GM18508 (cell line): ENCODE results near the gene BRD3.
A peak's percentile ranks its signal among the peaks of the same experiment; 100 is the strongest.

Source experiments
- ATAC-seq: cut with Tn5 transposase; IDR thresholded peaks from one replicate; pipeline ENCODE4 v1.9.1; 2021; ENCODE audit warnings: moderate number of reproducible peaks; ENCODE audit not compliant: insufficient read depth, unreplicated experiment

BRD3 gene

DNA sequence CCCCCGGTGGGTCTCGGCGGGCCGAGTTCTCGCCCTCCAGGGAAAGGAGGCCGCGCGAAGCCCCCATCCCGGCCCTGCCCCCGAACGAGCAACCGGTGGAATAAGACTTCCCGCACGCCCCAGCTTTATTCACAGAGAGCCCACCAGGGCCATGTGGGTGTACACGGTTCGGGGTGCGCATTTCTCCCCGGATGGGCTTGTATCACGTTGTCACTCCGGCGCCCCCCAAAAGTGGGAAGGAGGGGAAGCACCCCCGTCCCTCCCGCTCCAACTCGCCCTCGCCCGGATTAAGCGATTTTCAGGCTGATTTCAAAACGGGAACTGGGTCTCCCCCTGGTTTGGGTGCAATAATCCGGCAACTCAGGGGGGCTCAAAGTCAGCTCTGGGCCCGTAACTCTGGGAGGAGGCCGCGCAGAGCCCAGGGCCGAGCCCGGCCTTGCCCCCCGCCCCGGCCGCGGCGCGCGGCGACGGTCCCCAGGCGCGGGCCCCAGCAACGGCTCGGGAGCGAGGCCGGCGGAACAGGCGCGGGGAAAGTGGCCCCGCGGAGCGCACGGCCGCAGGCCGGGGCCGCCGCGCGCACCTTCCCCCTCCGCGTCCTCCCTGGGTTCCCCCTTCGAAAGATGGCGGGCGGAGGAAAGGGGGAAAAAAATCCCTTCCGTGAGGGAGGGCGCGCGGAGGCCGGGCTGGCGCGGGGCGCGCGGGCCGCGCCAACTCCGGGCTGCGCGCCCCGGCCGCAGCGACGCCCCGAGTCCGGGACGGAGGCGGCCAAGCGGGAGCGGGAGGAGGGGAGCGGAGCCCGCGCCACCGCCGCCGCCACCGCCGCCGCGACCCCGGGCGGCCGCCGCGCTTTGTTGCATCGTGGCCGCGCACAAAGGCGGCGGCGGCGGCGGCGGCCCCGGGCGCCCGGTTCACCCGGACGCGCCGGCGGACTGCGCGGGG lies 644 bp downstream of the BRD3 start:
- ATAC-seq, result no peak

- ATAC-seq, result no peak
These were observed 1.3 kb downstream of the BRD3 start for GRCh38 chr9:134066526-134066912.

- ATAC-seq, result no peak
These were observed 2.0 kb downstream of the BRD3 start for GRCh38 chr9:134065612-134066419.

GRCh38 chr9:134064711-134065110 lies 3.1 kb downstream of the BRD3 start:
- ATAC-seq, result no peak

GRCh38 chr9:134063571-134064450 lies 4.0 kb downstream of the BRD3 start:
- ATAC-seq, result no peak

- ATAC-seq, result no peak
These were observed 4.7 kb downstream of the BRD3 start for GRCh38 chr9:134063088-134063570.

- ATAC-seq, result no peak
These were observed 5.3 kb downstream of the BRD3 start for GRCh38 chr9:134062461-134063087.

DNA sequence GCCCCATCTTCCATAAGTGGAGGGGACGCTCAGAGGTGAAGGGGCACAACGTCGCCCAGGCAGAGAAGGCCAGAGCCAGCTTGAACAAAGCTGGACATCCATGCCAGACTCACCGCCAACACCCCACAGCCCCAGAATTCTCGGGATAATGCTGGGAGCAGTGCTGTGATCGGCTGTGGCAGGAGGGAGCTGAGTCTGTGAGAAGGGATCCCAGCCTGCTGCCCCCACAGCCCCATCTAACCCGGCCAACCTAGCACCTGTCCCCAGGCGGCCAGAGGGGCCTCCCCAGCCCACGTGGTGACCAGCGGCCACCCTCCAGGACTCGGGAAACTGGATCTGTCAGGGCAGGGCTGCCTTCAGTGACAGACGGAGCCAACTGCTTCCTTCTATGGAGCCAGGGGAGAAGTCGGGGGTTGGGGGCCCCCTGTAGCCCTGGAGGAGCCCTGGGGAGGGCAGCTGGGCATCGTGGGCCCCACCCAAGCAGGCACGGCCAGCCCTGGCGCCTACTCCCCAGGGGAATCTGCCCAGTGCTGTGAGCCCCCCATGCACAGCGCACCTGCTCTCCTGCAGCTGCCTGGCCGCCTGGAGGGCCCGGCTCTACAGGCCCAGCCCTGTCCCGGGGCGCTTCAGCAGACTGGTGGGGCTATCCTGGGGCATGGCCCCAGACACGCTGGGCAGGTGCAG lies 6.0 kb downstream of the BRD3 start:
- no peak for ATAC-seq

DNA sequence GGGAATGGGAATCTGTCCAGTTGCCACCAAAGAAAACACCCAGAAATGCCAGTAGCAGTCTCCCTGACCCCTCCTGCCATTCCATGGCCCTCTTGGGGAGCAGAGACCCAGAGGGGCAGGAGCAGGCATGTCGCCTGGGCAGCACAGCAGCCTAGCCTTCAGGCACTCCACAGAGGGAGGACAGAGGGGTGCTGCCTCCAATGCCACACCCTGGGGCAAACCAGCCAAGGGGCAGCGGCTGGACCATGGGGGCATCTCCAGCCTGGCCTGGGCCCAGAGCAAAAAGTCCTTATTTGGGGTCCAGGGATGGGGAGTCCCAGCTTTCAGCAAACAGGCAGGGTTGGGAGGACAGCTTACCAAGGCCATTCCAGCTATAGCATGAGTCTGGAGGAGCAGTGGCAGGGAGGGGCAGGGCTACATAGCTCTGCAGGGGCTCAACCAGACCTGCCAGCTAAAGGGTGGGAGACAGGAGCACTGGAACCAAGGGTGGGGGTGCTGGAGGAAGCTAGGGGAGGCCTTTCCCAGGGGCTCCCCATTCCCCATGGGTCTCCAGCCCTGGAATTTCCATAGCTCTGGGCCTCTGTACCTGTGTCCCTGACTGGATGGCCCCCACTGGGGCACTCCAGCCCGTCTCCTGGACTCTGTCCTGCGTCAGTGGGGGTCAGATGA lies 6.7 kb downstream of the BRD3 start:
- ATAC-seq, result no peak

DNA sequence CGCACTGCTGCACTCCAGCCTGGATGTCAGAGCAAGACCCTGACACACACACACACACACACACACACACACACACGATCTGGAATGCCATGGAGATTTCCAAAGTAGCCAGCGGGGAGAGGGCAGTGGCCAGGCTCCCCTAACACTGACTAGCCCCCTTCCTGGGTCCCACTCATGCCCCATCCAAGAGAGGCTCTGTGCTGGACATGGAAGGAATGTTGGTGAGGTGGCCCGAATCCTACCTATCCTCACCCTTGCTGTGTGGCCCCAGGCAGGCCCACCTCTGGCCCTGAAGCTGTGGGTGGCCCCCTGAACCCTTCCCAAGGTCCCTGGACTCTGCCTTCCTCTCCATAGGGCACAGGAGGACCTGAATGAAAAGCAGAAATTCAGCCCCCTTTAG lies 7.3 kb downstream of the BRD3 start:
- ATAC-seq, result no peak

GRCh38 chr9:134059661-134060395 lies 8.0 kb downstream of the BRD3 start:
- peak; percentile 60 for ATAC-seq

DNA sequence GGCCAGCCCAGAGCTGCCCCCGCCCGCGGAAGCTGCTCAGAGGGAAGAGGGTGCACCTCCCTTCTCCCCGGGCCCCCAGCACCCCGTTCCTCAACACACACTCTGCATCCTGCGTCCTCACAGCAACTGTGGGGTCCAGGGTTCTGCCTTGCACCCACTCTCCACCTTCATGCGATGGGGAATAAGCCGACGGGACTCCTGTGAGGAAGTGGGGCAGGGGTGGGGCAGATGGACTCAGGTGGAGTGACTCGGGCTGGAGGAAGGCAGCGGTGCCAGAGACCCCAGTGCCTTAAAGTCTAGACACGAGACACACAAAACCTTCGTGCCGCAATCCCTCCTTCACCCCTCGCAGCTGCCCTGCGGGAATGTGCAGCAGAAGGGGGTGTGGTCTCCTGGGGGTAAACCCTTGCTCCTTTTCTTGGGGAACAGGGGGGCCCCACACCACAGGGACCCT lies 8.6 kb downstream of the BRD3 start:
- ATAC-seq, result no peak

- no peak for ATAC-seq
These were observed 9.1 kb downstream of the BRD3 start for GRCh38 chr9:134058716-134059115.

GRCh38 chr9:134057751-134058701 lies 9.8 kb downstream of the BRD3 start:
- ATAC-seq, result no peak

DNA sequence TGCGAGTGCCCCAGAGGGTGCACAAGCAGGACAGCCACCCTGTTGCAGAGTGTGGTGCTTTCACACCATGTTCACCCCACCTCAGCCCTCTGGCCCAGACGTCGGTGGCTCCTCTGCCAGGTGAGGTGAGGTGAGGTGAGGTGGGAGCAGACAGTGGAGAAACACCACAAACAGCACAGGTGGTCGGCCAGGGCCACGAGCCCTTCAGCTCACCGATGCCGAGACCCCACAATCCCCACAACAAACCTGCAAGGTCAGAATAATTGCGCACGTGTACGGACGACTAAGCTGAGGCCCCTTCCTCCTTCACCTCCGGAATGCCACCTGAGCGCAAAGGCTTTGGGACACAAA lies 10.5 kb downstream of the BRD3 start:
- ATAC-seq, result no peak

GRCh38 chr9:134056483-134057306 lies 11.1 kb downstream of the BRD3 start:
- no peak for ATAC-seq
